HepG2 (cell line): ENCODE results near the gene GARIN5A. TPM values are rescaled to one million over a fixed set of nuclear protein-coding genes. Genes with fewer than 3 reads are reported as not detected.
A peak's percentile ranks its signal among the peaks of the same experiment; 100 is the strongest.

ENCODE experiments used
- ARID2 ChIP-seq: sonication (generic); formaldehyde crosslinking; IDR thresholded peaks from 2 replicates; pipeline ENCODE4 v1.8.1; 2022; ENCODE audit warnings: mild to moderate bottlenecking, missing genetic modification reagents, borderline replicate concordance
- ASH2L ChIP-seq: fragments of 300-600, 200-600 bp; sonication (generic); IDR thresholded peaks from 2 replicates; pipeline ENCODE4 v1.7.0; 2017; ENCODE audit warnings: low read depth, mild to moderate bottlenecking, moderate library complexity, mixed read lengths, low read length; ENCODE audit not compliant: insufficient read length
- CCDC6 ChIP-seq: sonication (generic); formaldehyde crosslinking; IDR thresholded peaks from 2 replicates; pipeline ENCODE4 v1.8.1; 2022; ENCODE audit warnings: mild to moderate bottlenecking, missing genetic modification reagents, moderate library complexity
- DPF2 ChIP-seq: sonication (generic); formaldehyde crosslinking; IDR thresholded peaks from 2 replicates; pipeline ENCODE4 v1.4.0; 2020; ENCODE audit warnings: mild to moderate bottlenecking, low read depth, missing genetic modification reagents, borderline replicate concordance
- FOXO1 ChIP-seq: sonication (generic); formaldehyde crosslinking; IDR thresholded peaks from 2 replicates; pipeline ENCODE4 v1.4.0; 2020; ENCODE audit warnings: missing genetic modification reagents
- HMGXB3 ChIP-seq: sonication (generic); formaldehyde crosslinking; IDR thresholded peaks from 2 replicates; pipeline ENCODE4 v1.4.0; 2020; ENCODE audit warnings: missing genetic modification reagents, borderline replicate concordance
- MTA1 ChIP-seq: sonication (generic); formaldehyde crosslinking; IDR thresholded peaks from 2 replicates; pipeline ENCODE4 v1.4.0; 2020; ENCODE audit warnings: missing genetic modification reagents, mild to moderate bottlenecking, borderline replicate concordance
- NFIC ChIP-seq: IDR thresholded peaks from 2 replicates; pipeline ENCODE4 v1.6.1; 2012; ENCODE audit warnings: mild to moderate bottlenecking, low read length, inconsistent platforms
- NFKBIZ ChIP-seq: IDR thresholded peaks from 2 replicates; pipeline ENCODE4 v1.6.1; 2018; ENCODE audit warnings: missing genetic modification reagents, missing compliant biosample characterization
- SAP130 ChIP-seq: IDR thresholded peaks from 2 replicates; pipeline ENCODE4 v1.6.1; 2016; ENCODE audit warnings: low read depth
- ZNF552 ChIP-seq: sonication (generic); formaldehyde crosslinking; IDR thresholded peaks from 2 replicates; pipeline ENCODE4 v1.9.0; 2022; ENCODE audit warnings: missing genetic modification reagents, mild to moderate bottlenecking, borderline replicate concordance
- ZNF598 ChIP-seq: sonication (generic); formaldehyde crosslinking; IDR thresholded peaks from 2 replicates; pipeline ENCODE4 v1.5.1; 2020; ENCODE audit warnings: mild to moderate bottlenecking, missing genetic modification reagents, borderline replicate concordance
- ZNF747 ChIP-seq: sonication (generic); formaldehyde crosslinking; IDR thresholded peaks from 2 replicates; pipeline ENCODE4 v1.8.1; 2023; ENCODE audit warnings: missing genetic modification reagents, mild to moderate bottlenecking, borderline replicate concordance
- ZSCAN25 ChIP-seq: sonication (generic); formaldehyde crosslinking; IDR thresholded peaks from 2 replicates; pipeline ENCODE4 v1.8.0; 2022; ENCODE audit warnings: mild to moderate bottlenecking, missing genetic modification reagents
- polyA plus RNA-seq, 8 experiments: library from polyadenylated mRNA; depleted of rRNA in 3 of 8; stranded (reverse) in 7 of 8; unstranded in 1 of 8; fragments of >200 nt; fragmentation: Illumina TruSeq in 4 of 8; extraction: Trizol in 4 of 8; gene quantifications; 2 replicates each; pipeline versions ENCODE4 v1.2.1 to v1.2.3, GENCODE V29; 2011 to 2016; ENCODE audit warnings: low read depth in 4 of 8, missing spikeins in 1 of 8, mixed read lengths in 1 of 8; ENCODE audit not compliant: insufficient read depth in 1 of 8
- total RNA-seq, 5 experiments: library from RNA; depleted of rRNA; stranded (reverse); fragments of >200 nt; fragmentation: Illumina TruSeq; extraction: Trizol; gene quantifications; 2 replicates each; pipeline ENCODE4 v1.2.3, GENCODE V29; 2016; ENCODE audit warnings: low read depth in 1 of 5
- TF ChIP-seq, protein P1 (sequence below): sonication (generic); formaldehyde crosslinking; IDR thresholded peaks from 2 replicates; pipeline ENCODE4 v1.5.0; 2020; ENCODE audit warnings: mild to moderate bottlenecking, missing genetic modification reagents
- TF ChIP-seq, protein P2 (sequence below): sonication (generic); formaldehyde crosslinking; IDR thresholded peaks from 2 replicates; pipeline ENCODE4 v1.4.0; 2020; ENCODE audit warnings: mild to moderate bottlenecking, missing genetic modification reagents
- TF ChIP-seq, protein P3 (sequence below): sonication (generic); formaldehyde crosslinking; IDR thresholded peaks from 2 replicates; pipeline ENCODE4 v1.4.0; 2020; ENCODE audit warnings: missing genetic modification reagents, mild to moderate bottlenecking, borderline replicate concordance

The GARIN5A gene
- total and polyA plus RNA-seq, 2 of the 13 experiments (the other 11 are each of a cell fraction or from before 2014, with no cell fraction given) = not detected

GRCh38 chr19:50431343-50432220, 45.1 kb downstream of the GARIN5A start (continued):
- no peak for TF ChIP-seq HMGXB3 (CRISPR knock-in tag)
- TF ChIP-seq CCDC6 = no peak
- TF ChIP-seq, protein P1, sequence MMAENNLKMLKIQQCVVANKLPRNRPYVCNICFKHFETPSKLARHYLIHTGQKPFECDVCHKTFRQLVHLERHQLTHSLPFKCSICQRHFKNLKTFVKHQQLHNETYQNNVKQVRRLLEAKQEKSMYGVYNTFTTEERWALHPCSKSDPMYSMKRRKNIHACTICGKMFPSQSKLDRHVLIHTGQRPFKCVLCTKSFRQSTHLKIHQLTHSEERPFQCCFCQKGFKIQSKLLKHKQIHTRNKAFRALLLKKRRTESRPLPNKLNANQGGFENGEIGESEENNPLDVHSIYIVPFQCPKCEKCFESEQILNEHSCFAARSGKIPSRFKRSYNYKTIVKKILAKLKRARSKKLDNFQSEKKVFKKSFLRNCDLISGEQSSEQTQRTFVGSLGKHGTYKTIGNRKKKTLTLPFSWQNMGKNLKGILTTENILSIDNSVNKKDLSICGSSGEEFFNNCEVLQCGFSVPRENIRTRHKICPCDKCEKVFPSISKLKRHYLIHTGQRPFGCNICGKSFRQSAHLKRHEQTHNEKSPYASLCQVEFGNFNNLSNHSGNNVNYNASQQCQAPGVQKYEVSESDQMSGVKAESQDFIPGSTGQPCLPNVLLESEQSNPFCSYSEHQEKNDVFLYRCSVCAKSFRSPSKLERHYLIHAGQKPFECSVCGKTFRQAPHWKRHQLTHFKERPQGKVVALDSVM (CRISPR knock-in tag) = no peak
- TF ChIP-seq ZNF552 (CRISPR knock-in tag) = no peak
- TF ChIP-seq SAP130 = peak; percentile 21; the same call in 1 of the 2 replicates
- TF ChIP-seq NFKBIZ (CRISPR knock-in tag) = no peak
- TF ChIP-seq, protein P2, sequence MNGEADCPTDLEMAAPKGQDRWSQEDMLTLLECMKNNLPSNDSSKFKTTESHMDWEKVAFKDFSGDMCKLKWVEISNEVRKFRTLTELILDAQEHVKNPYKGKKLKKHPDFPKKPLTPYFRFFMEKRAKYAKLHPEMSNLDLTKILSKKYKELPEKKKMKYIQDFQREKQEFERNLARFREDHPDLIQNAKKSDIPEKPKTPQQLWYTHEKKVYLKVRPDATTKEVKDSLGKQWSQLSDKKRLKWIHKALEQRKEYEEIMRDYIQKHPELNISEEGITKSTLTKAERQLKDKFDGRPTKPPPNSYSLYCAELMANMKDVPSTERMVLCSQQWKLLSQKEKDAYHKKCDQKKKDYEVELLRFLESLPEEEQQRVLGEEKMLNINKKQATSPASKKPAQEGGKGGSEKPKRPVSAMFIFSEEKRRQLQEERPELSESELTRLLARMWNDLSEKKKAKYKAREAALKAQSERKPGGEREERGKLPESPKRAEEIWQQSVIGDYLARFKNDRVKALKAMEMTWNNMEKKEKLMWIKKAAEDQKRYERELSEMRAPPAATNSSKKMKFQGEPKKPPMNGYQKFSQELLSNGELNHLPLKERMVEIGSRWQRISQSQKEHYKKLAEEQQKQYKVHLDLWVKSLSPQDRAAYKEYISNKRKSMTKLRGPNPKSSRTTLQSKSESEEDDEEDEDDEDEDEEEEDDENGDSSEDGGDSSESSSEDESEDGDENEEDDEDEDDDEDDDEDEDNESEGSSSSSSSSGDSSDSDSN (CRISPR knock-in tag) = no peak
- no peak for TF ChIP-seq DPF2
- TF ChIP-seq, protein P3, sequence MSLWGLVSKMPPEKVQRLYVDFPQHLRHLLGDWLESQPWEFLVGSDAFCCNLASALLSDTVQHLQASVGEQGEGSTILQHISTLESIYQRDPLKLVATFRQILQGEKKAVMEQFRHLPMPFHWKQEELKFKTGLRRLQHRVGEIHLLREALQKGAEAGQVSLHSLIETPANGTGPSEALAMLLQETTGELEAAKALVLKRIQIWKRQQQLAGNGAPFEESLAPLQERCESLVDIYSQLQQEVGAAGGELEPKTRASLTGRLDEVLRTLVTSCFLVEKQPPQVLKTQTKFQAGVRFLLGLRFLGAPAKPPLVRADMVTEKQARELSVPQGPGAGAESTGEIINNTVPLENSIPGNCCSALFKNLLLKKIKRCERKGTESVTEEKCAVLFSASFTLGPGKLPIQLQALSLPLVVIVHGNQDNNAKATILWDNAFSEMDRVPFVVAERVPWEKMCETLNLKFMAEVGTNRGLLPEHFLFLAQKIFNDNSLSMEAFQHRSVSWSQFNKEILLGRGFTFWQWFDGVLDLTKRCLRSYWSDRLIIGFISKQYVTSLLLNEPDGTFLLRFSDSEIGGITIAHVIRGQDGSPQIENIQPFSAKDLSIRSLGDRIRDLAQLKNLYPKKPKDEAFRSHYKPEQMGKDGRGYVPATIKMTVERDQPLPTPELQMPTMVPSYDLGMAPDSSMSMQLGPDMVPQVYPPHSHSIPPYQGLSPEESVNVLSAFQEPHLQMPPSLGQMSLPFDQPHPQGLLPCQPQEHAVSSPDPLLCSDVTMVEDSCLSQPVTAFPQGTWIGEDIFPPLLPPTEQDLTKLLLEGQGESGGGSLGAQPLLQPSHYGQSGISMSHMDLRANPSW = no peak
- TF ChIP-seq ZSCAN25 (CRISPR knock-in tag) = no peak
- peak; percentile 32; the same call in 1 of the 2 replicates for TF ChIP-seq FOXO1 (CRISPR knock-in tag)
- no peak for TF ChIP-seq NFIC
- TF ChIP-seq ZNF747 (CRISPR knock-in tag) = 0 out of 2 replicates have a peak, but pooled peaks have one; percentile 42
- TF ChIP-seq ASH2L = no peak
- TF ChIP-seq ARID2 (CRISPR knock-in tag) = no peak
- TF ChIP-seq MTA1 (CRISPR knock-in tag) = no peak
- no peak for TF ChIP-seq ZNF598 (CRISPR knock-in tag)
